Measurements from ENCODE around the gene EPS8L1.

The EPS8L1 gene

DNA sequence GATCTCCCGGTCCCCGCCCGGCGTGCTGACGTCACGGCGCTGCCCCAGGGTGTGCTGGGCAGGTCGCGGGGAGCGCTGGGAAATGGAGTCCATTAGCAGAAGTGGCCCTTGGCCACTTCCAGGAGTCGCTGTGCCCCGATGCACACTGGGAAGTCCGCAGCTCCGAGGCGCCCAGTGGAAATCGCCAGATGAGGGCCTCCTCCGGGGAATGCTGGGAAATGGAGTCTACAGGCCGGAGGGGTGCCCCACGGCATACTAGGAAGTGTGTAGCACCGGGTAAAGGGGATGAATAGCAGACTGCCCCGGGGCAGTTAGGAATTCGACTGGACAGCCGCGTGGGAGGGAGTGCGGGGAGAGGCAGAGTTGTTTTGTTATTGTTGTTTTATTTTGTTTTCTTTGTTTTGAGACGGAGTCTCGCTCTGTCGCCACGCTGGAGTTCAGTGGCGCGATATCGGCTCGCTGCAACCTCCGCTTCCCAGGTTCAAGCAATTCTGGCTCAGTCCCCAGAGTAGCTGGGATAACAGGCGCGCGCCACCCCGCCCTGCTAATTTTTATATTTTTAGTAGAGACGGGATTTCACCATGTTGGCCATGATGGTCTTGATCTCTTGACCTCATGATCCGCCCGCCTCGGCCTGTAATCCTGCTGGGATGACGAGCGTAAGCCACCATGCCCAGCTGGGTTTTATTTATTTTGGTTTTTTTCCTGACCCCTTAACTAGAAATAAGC is 42.2 kb downstream of the EPS8L1 start:
- DNase-seq = peak; percentile 98

DNA sequence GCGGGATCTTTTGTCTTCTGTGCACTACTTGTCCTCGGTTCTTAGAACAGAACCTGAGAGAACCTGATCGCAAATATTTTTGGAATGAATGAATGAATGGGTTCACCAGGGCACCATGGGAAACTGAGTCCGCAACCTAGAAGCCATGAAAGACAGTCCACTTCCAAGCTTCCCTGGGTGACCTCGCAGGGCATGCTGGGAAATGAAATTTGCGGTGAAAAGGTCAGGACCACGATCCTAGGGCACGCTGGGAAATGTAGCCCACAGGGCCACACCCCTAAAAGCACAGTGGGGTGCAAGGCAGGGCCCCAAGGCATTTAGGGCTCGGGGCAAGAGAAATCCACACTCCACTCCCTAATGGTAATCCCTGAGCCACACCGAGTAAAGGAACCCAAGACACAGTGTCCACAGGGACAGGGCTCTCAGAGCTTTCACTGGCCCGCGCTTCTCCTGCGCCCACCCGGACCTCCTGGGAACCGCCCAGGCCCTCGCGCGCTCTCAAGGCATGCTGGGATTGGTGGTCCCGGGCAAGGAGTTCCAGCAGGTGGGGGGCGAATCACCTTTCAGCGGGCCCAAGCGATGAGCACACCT is 42.8 kb downstream of the EPS8L1 start:
- no peak for DNase-seq

DNA sequence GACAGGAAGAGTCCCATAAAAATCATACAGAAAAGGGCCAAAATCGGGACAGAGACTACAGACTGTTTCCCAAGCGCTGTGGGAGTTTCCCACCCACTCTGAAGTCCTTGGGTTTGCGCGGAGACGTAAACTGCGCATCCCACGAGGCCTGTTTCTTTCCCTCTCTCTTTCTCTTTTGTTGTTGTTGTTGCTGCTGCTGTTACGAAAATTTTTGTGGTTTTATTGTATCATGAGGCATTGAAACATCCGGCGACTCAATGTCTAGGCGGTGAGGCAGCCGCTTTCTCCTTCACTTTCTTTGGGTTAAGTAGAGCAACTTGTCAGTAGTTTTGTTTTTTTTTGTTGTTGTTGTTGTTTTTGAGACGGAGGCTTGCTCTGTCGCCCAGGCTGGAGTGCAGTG is 43.4 kb downstream of the EPS8L1 start:
- DNase-seq = no peak

DNA sequence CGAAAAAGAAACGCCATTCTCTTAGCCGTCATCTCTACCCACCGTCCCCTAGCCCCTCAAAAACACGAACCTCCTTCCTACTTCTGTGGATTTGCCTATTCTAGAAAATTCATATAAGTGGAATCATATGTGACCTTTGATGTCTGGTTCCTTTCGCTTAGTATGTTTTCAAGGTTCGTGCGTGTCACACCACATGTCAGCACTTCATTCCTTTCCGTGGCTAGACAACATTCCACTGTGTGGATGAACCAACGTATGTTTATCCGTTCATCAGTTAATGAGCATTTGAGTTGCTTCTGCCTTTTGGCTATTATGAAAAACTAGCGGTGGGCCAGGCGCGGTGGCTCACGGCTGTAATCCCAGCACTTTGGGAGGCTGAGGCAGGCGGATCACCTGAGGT is 55.8 kb downstream of the EPS8L1 start:
- no peak for DNase-seq

DNA sequence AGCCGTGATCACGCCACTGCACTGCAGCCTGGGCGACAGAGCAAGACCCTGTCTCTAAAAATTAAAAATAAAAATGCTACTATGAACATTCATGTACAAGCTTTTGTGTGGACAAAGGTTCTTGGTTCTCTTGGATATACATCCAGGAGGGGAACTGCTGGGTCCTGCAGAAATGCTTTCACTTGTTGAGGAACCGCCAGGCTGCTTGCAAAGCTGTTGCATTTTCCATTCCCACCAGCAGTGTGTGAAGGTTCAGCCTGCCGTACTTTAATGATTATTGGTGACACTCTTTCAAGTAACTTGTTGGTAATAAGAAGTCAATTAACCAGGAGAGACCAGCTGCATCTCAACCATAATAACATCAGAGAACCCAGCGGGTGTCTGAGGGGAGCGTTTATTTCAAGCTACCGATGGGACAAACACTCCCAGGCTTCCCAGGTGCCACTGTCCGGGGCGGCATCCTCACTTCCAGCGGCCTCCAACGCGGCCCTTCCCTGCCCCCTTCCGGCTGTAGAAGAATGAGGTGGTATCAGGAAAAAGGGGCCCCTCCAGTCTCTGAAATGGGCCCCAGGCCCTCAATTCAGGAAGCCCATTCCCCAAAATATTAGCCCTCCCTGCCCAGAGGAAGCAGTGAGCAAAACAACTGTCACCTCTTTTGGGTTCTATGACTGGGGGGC is 56.9 kb downstream of the EPS8L1 start:
- no peak for DNase-seq

DNA sequence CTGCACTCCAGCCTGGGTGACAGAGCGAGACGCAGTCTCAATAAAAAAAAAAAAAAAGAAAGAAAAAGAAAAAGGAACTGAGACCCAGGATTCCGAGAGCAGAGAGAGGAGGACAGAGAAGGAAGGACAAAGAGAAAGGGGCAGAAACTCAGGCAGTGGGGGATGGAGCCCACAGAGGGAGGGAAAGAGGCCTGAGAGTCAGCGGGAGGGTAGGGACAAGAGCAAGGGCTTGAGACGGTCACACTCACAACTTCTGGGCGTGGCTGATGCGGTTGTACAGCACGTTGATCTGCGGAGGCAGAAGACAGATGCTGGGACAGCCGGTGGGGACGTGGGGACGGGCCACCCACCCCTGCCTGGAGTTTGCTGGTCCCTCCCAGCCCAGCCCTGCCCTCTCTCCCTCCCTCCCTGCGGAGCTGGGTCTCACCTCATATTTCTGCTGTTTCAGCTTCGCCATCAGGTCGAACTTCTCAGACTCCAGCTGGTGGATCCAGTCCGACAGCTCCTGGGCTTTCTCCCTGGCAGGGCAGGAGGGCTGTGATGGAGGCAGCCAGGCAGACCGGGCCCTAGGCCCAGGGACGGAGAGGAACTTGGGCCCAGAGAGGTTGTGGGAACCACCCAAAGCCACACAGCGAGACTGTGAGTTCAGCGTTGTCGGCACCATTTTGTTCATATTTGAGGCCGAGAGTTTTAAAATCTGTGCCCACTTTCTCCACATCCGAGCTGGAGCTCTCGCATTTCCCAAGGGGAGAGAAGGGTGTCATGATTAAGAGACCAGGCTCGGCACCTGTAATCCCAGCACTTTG is 58.2 kb downstream of the EPS8L1 start:
- no peak for DNase-seq

DNA sequence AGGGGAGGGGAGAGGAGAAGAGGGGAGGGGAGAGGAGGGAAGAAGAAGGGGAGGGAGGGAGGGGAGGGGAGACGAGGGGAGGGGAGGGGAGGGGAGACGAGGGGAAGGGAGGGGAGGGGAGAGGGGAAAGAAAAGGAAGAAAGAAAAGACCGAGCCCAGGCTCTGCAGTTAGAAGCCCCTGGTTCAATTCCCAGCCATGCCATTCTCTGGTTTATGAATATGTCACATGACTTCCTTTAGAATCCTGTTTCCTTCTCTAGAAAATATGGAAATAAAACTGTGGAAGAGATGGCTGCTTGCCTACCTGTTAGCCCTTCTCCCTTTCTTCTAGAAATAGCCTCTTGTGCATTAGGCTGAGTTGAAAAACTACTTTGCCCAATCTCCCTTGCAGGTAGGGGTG is 59.1 kb downstream of the EPS8L1 start:
- no peak for DNase-seq

DNA sequence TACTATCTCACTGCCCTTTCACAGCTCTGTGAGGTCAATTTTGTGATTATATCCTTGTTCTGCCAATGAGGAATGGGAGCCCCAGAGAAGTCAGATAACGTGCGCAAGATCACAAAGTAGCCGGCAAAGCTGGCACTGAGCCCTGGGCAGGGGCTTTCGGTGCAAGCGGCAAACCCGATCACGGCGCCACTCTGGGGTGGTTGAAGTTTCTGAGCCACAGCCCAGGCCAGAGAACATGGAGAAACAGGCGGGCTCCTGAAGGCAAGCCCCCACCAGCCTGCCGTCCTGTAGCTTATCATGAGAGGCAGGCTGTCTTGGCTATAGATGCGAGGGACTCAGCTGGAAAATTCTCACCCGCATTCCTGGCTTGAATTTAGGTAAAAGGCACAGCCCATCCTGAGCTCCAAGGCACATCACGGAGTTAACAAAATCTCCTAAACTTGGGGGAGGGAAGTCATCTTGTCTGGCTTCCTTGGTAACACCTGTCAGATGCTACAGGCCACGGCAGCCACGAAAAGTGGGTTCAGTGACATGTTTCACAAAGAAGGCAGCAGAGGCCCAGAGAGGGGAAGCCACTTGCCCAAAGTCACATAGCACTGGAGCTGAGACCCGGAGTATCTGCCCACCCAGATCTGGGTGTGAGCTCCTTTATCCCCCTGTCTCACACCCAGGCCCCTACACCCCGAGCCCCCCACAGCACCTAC is 60.9 kb downstream of the EPS8L1 start:
- no peak for DNase-seq

Data from NCI-H345 (cell line).